BJ (cell line): ENCODE results near the gene UBC. TPM values are rescaled to one million over a fixed set of nuclear protein-coding genes. Genes with fewer than 3 reads are reported as not detected.
A peak's percentile ranks its signal among the peaks of the same experiment; 100 is the strongest.

Source experiments
- CTCF ChIA-PET: fragments of 350-600 bp; formaldehyde crosslinking; extraction: SDS; loops from one replicate; lab custom pipeline; 2021; ENCODE audit warnings: antibody characterized with exemption, inconsistent platforms; lab: Yijun Ruan, JAX
- POLR2A ChIA-PET: fragments of 300-600 bp; sonication (Branson Sonifier 250); formaldehyde crosslinking; extraction: SDS; loops from one replicate; lab custom pipeline; 2021; ENCODE audit warnings: antibody characterized with exemption; lab: Charles Lee
- DNase-seq: peaks from one replicate; pipeline ENCODE4 v3.0.0-alpha.2; 2011; ENCODE audit warnings: low read depth
- H3K27me3 ChIP-seq: 2 replicates; pipeline ENCODE4 v1.6.0; 2011; ENCODE audit warnings: low read length; ENCODE audit not compliant: control insufficient read depth, insufficient read depth
- H3K36me3 ChIP-seq: 2 replicates; pipeline ENCODE4 v1.5.1; 2011; ENCODE audit warnings: low read length; ENCODE audit not compliant: control insufficient read depth, insufficient read depth
- H3K4me3 ChIP-seq: 2 replicates; pipeline ENCODE4 v1.5.1; 2011; ENCODE audit warnings: low read depth, mild to moderate bottlenecking, control low read depth, low read length
- CTCF ChIP-seq: IDR thresholded peaks from 2 replicates; pipeline ENCODE4 v1.5.1; 2011; ENCODE audit warnings: low read depth, mild to moderate bottlenecking, control low read depth, inconsistent platforms, low read length, moderate library complexity; ENCODE audit not compliant: insufficient read depth
- polyA plus RNA-seq: library from polyadenylated mRNA; depleted of rRNA; stranded (reverse); fragments of >200 nt; gene quantifications from 2 replicates; pipeline ENCODE4 v1.2.3, GENCODE V29; 2011

Gene UBC
- polyA plus RNA-seq, 1 experiment = 2,374 TPM

- POLR2A ChIA-PET = interaction anchor here (0.6 kb wide), 1 partner anchor 72 kb away, joined by 6 read pairs; no protein-coding TSS in a partner anchor
- no peak for TF ChIP-seq CTCF
- CTCF ChIA-PET = interaction anchor here (0.6 to 2.4 kb wide), 2 partner anchors 29 to 262 kb away, joined by 3 to 22 read pairs; no protein-coding TSS in a partner anchor
Observed at GRCh38 chr12:124910561-124911478, 3.6 kb downstream of the UBC start.

DNA sequence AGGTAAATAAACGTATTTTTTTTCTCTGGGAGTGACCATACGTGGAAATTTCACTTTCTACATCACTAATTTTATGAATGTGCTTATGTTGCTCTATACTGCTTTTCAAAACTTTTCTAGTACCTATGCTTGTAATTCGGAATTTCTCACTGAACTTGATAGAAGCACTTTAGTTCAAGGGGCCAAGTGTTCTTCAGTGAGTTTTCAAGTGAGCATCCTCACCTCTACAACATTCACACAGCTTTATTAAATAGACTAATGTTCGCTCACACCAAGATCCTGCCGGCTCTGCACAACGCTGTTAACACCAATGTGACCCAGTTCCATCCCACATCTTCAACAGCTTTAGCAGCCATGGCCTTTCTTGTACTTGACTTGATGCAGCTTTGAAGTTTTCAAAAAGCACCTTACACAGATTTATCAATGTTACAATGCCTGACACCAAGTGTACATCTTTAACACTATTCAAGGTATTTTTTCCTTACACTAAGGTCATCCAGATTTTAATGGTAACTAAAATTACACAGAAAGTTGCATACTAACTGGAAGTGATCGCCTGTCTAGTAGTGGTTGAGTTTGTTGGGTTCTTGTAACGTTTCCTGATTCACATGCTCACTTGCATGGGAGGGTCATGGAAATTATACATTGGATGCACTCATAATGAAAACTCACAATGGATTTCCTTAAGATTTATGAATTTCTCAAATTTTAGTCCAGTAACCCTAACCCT is 4.5 kb downstream of the UBC start:
- H3K4me3 ChIP-seq = no peak overlapping the region
- H3K36me3 ChIP-seq = peaks cover 9% of the 10 kb centered on the region
- POLR2A ChIA-PET = interaction anchor here (0.6 to 1.1 kb wide), 3 partner anchors 29 to 96 kb away, joined by 6 to 8 read pairs (median 8); no protein-coding TSS in a partner anchor
- CTCF ChIA-PET = interaction anchor here (2.4 kb wide), 1 partner anchor 30 kb away, joined by 22 read pairs; no protein-coding TSS in a partner anchor
- no peak for TF ChIP-seq CTCF
- H3K27me3 ChIP-seq = no peaks in the 10 kb centered on the region
- DNase-seq = no peak

More at GRCh38 chr12:124910561-124911478, 3.6 kb downstream of the UBC start:
- Histone ChIP-seq H3K4me3 (peak overlapping the region; percentile 36), H3K36me3 (peaks cover 9% of the 10 kb centered on the region), H3K27me3 (no peaks in the 10 kb centered on the region)
- no peak for DNase-seq

DNA sequence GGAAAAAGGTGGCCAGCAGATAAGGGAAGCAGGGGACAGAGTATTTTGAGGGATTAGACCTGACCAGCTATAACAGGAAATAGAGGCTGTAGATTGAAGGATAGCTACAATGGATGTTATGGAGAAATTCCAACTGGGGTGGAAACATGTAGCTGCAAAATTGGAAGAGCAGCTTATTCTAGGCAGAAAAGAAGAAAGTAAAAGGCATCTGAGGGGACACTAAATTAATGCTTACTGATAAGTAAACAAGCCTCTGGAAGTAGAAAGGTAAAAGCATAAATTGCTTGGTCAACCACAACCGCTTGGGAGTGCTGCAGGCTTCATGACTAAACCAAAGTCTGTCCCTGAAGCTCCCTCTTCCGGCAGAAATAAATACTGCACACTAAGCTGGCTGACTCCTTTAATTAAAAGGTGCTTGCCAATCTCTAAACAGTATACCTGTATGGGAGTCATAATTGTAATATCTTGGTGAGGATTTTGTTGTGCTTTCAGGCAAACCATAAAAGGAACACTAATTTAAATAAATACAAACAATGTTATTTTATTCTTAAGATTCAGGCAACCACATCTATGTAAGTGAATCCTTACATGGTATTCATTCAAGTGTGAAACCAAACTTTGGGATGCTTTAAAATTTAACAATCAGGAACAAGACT is 7.7 kb downstream of the UBC start:
- ChIA-PET POLR2A (interaction anchor here (0.7 to 1.2 kb wide), 2 partner anchors 33 to 54 kb away, joined by 3 to 9 read pairs; no protein-coding TSS in a partner anchor), CTCF (interaction anchor here (0.6 to 4.6 kb wide), 36 partner anchors 9 to 871 kb away, joined by 3 to 88 read pairs (median 5); no protein-coding TSS in a partner anchor)
- Histone ChIP-seq H3K36me3 (peaks cover 7% of the 10 kb centered on the region), H3K4me3 (no peak overlapping the region), H3K27me3 (no peaks in the 10 kb centered on the region)
- peak; percentile 96 for TF ChIP-seq CTCF
- DNase-seq = peak; percentile 61

- Histone ChIP-seq H3K36me3 (no peaks in the 10 kb centered on the region), H3K27me3 (no peaks in the 10 kb centered on the region), H3K4me3 (no peak overlapping the region; the same call in 1 of the 2 replicates)
- CTCF ChIA-PET = interaction anchor here (0.9 to 4.6 kb wide), 9 partner anchors 20 to 872 kb away, joined by 3 to 88 read pairs (median 4); no protein-coding TSS in a partner anchor
- peak; percentile 96 for DNase-seq
- TF ChIP-seq CTCF = no peak
- POLR2A ChIA-PET = interaction anchor here (0.6 to 1.0 kb wide), 3 partner anchors 10 to 72 kb away, joined by 3 read pairs; partner anchors contain the start of gene UBC
Observed at GRCh38 chr12:124904306-124905098, 9.9 kb downstream of the UBC start.
